Endodermal cell (in vitro differentiated cells): ENCODE data around the gene KRTAP5-6. TPM values are rescaled to one million over a fixed set of nuclear protein-coding genes. Genes with fewer than 3 reads are reported as not detected.

Experiments
- DNase-seq: peaks from one replicate; pipeline ENCODE4 v3.0.0-alpha.2; 2017
- H3K27ac ChIP-seq: 2 replicates; pipeline ENCODE4 v1.5.1; 2013; ENCODE audit warnings: mild to moderate bottlenecking, low read depth, low read length, moderate library complexity
- H3K27me3 ChIP-seq: 2 replicates; pipeline ENCODE4 v1.6.1; 2013; ENCODE audit warnings: mild to moderate bottlenecking, low read length, moderate library complexity; ENCODE audit not compliant: insufficient read depth, control insufficient read depth, poor library complexity, severe bottlenecking
- H3K36me3 ChIP-seq: 2 replicates; pipeline ENCODE4 v1.7.0; 2013; ENCODE audit warnings: mild to moderate bottlenecking, low read length, moderate library complexity; ENCODE audit not compliant: control insufficient read depth, insufficient read depth
- H3K4me1 ChIP-seq: one replicate; pipeline ENCODE4 v1.7.0; 2013; ENCODE audit warnings: low read length; ENCODE audit not compliant: control insufficient read depth, insufficient read depth
- H3K4me3 ChIP-seq: 2 replicates; pipeline ENCODE4 v1.5.1; 2013; ENCODE audit warnings: mild to moderate bottlenecking, low read length, moderate library complexity
- H3K9ac ChIP-seq: 2 replicates; pipeline ENCODE4 v1.6.1; 2013; ENCODE audit warnings: mild to moderate bottlenecking, low read length, moderate library complexity; ENCODE audit not compliant: poor library complexity, severe bottlenecking; ENCODE audit errors: extremely low read depth
- H3K9me3 ChIP-seq: 2 replicates; pipeline ENCODE4 v1.6.1; 2013; ENCODE audit warnings: mild to moderate bottlenecking, low read length, moderate library complexity; ENCODE audit not compliant: control insufficient read depth
- H3K27ac Mint-ChIP-seq: 2 replicates; pipeline ENCODE4 v1.8.0; 2020; ENCODE audit warnings: mixed read lengths
- H3K27me3 Mint-ChIP-seq: 2 replicates; pipeline ENCODE4 v1.8.0; 2021; ENCODE audit warnings: mild to moderate bottlenecking, mixed read lengths; ENCODE audit not compliant: insufficient read depth
- H3K36me3 Mint-ChIP-seq: 2 replicates; pipeline ENCODE4 v1.8.0; 2020; ENCODE audit warnings: low read depth, mixed read lengths
- H3K4me1 Mint-ChIP-seq: 2 replicates; pipeline ENCODE4 v1.8.0; 2020; ENCODE audit warnings: mixed read lengths
- H3K4me3 Mint-ChIP-seq: 2 replicates; pipeline ENCODE4 v1.8.0; 2020; ENCODE audit warnings: mild to moderate bottlenecking, moderate library complexity, mixed read lengths
- H3K9me3 Mint-ChIP-seq: 2 replicates; pipeline ENCODE4 v1.8.0; 2020; ENCODE audit warnings: mild to moderate bottlenecking, mixed read lengths
- WGBS, 2 experiments: methylation state at CpG; one replicate each; pipeline versions ENCODE4 v1.1.5 to v1.1.7; 2013; ENCODE audit warnings: missing lambda C conversion rate in 2 of 2, mixed read lengths in 1 of 2; ENCODE audit not compliant: insufficient coverage in 1 of 2, insufficient read length in 1 of 2; 5-methylcytosine and 5-hydroxymethylcytosine counted together
- total RNA-seq, 2 donors: library from RNA; stranded (reverse); fragmentation: NEBNext Ultra II Directional in 1 of 2; extraction: Animal tissue kit (Norgen Biotek cat#: 25700) in 1 of 2; gene quantifications; 2 replicates in 1 of 2; 3 replicates in 1 of 2; pipeline ENCODE4 v1.2.1, GENCODE V29; 2021
- TF ChIP-seq, protein P1 (sequence below): fragments of 200-600 bp; sonication (generic); conservative IDR thresholded peaks from 2 replicates; pipeline ENCODE4 v1.5.0; 2021; ENCODE audit warnings: antibody characterized with exemption, mild to moderate bottlenecking

The KRTAP5-6 gene
- total RNA-seq, 2 donors from 2014 or later = not detected

DNA sequence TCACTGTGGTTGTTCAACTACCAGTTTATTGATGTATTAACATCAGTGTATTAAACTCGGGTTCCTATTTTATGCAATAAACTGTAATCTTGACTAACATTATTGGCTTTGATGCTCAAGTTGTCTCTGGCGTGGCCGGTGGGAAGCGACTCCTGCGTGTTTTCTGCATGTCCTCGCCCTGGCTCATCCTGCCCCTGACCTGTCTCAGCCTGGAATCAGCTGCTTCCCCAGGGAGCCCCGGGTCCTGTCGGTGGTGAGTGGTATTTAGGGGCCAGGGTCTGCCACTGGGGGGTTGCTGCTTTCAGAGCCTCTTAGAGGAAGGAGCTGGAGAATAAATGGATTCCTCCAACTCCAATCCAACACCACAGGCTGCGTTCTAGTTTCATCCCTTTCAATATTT is 30.9 kb downstream of the KRTAP5-6 start:
- H3K27ac Mint-ChIP-seq = no peak overlapping the region
- no peaks in the 10 kb centered on the region for H3K36me3 Mint-ChIP-seq

DNA sequence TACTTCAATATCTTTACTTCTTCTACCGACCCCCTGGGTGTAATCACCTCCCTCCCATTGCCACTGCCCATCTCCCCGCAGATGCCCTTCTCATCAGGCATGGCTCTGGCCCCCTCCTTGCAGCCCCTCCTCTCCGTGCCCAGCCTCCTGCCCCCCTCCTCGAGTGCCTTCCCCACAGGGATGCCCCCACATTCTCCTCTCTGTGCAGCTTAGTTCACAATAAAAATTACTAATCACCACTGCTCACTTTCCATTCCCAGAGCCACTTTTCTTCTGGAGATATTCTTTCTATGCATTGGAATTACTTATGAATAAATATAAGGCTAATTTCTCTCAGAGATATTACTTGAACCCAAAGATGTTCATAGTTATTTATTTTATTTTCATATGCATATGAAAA is 31.3 kb downstream of the KRTAP5-6 start:
- 63 to 66% methylated on average over 2 to 4 of the region's 4 CpGs for WGBS, 2 experiments

More for the DNA sequence above, 30.9 kb downstream of the KRTAP5-6 start:
- H3K27me3 Mint-ChIP-seq = peaks cover 45% of the 10 kb centered on the region
- TF ChIP-seq, protein P1, sequence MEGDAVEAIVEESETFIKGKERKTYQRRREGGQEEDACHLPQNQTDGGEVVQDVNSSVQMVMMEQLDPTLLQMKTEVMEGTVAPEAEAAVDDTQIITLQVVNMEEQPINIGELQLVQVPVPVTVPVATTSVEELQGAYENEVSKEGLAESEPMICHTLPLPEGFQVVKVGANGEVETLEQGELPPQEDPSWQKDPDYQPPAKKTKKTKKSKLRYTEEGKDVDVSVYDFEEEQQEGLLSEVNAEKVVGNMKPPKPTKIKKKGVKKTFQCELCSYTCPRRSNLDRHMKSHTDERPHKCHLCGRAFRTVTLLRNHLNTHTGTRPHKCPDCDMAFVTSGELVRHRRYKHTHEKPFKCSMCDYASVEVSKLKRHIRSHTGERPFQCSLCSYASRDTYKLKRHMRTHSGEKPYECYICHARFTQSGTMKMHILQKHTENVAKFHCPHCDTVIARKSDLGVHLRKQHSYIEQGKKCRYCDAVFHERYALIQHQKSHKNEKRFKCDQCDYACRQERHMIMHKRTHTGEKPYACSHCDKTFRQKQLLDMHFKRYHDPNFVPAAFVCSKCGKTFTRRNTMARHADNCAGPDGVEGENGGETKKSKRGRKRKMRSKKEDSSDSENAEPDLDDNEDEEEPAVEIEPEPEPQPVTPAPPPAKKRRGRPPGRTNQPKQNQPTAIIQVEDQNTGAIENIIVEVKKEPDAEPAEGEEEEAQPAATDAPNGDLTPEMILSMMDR = no peak
- DNase-seq = no peak
- 85 to 100% methylated on average over 1 to 9 of the region's 9 CpGs for WGBS, 2 experiments
- peaks cover 14% of the 10 kb centered on the region for H3K27me3 ChIP-seq
- peaks cover 3% of the 10 kb centered on the region for H3K4me1 Mint-ChIP-seq
- H3K9me3 Mint-ChIP-seq = no peaks in the 10 kb centered on the region
- no peak overlapping the region for H3K4me3 Mint-ChIP-seq
- H3K36me3 ChIP-seq = no peaks in the 10 kb centered on the region
- no peak overlapping the region for H3K27ac ChIP-seq
- no peak overlapping the region for H3K9ac ChIP-seq
- no peaks in the 10 kb centered on the region for H3K9me3 ChIP-seq
- no peak overlapping the region for H3K4me3 ChIP-seq
- no peaks in the 10 kb centered on the region for H3K4me1 ChIP-seq

DNA sequence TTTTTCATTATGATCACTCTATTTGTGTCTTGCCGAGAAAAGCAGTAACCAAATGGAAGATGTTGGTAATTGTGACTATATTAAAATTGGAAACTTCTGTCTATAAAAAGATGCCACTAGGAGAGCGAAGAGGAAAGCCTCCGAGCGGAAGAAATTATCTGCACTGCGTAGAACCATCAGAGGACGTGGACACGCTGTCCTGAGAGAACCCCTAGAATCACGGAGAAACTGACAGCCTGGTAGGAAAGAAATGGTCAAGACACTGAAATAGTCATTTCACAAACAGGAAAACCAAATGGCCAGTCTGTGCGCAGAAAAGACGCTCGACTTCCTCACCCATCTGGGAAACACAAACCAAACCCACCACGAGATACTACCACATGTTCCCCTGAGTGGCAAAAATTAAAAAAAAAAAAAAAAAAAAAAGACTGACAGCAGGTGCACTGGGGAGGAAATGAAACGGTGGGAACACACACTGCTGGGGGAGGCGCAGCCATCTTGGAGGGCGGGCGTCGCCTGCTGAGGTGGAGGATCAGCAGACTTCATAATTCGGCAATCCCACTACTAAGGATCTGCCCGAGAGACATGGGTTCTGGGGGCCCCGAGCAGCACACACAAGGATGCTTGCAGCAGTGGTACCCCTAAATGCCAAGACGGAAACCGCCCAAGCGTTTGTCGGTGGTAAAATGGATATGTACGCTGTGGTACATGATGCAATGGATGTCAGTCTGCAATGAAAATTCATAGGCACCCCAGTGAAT is 32.1 kb downstream of the KRTAP5-6 start:
- WGBS, 2 experiments = 92 to 93% methylated on average over 16 to 25 of the region's 25 CpGs
- Mint-ChIP-seq H3K4me3 (no peak overlapping the region), H3K27ac (no peak overlapping the region), H3K4me1 (peaks cover 3% of the 10 kb centered on the region), H3K27me3 (peaks cover 49% of the 10 kb centered on the region), H3K36me3 (no peaks in the 10 kb centered on the region), H3K9me3 (no peaks in the 10 kb centered on the region)
- DNase-seq = peak; percentile 19
- Histone ChIP-seq H3K27ac (no peak overlapping the region), H3K9me3 (no peaks in the 10 kb centered on the region), H3K4me3 (no peak overlapping the region), H3K4me1 (no peaks in the 10 kb centered on the region), H3K27me3 (peaks cover 17% of the 10 kb centered on the region), H3K36me3 (no peaks in the 10 kb centered on the region), H3K9ac (no peak overlapping the region)
- TF ChIP-seq, protein P1 = no peak

More for the DNA sequence above, 31.3 kb downstream of the KRTAP5-6 start:
- H3K27me3 ChIP-seq = peaks cover 17% of the 10 kb centered on the region
- H3K27ac ChIP-seq = no peak overlapping the region
- H3K4me3 Mint-ChIP-seq = no peak overlapping the region
- H3K9ac ChIP-seq = no peak overlapping the region
- H3K36me3 Mint-ChIP-seq = no peaks in the 10 kb centered on the region
- H3K4me3 ChIP-seq = no peak overlapping the region
- H3K27ac Mint-ChIP-seq = no peak overlapping the region
- peaks cover 45% of the 10 kb centered on the region for H3K27me3 Mint-ChIP-seq
- no peaks in the 10 kb centered on the region for H3K9me3 ChIP-seq
- no peaks in the 10 kb centered on the region for H3K9me3 Mint-ChIP-seq
- TF ChIP-seq, protein P1 = no peak
- peaks cover 3% of the 10 kb centered on the region for H3K4me1 Mint-ChIP-seq
- H3K36me3 ChIP-seq = no peaks in the 10 kb centered on the region
- no peak for DNase-seq
- H3K4me1 ChIP-seq = no peaks in the 10 kb centered on the region
